Trophoblast cell (in vitro differentiated cells and primary cell): ENCODE measurements around the gene CAMKK1.

Experiments
- DNase-seq, 2 donors: peaks; one replicate each; pipeline ENCODE4 v3.0.0-alpha.2; 2016
- H2AFZ ChIP-seq: 2 replicates; pipeline ENCODE4 v1.6.1; 2013; ENCODE audit warnings: low read length, moderate library complexity, mild to moderate bottlenecking; ENCODE audit not compliant: insufficient read depth, poor library complexity
- H2AK5ac ChIP-seq: 2 replicates; pipeline ENCODE4 v1.6.1; 2013; ENCODE audit warnings: mild to moderate bottlenecking, low read length
- H2BK120ac ChIP-seq: 2 replicates; pipeline ENCODE4 v1.6.1; 2013; ENCODE audit warnings: low read length, mild to moderate bottlenecking, moderate library complexity; ENCODE audit not compliant: insufficient read depth, poor library complexity
- H2BK12ac ChIP-seq: 2 replicates; pipeline ENCODE4 v1.6.1; 2013; ENCODE audit warnings: mild to moderate bottlenecking, low read length, moderate library complexity
- H2BK5ac ChIP-seq: 2 replicates; pipeline ENCODE4 v1.6.1; 2013; ENCODE audit warnings: low read length, low read depth, moderate library complexity, mild to moderate bottlenecking; ENCODE audit not compliant: poor library complexity
- H3K14ac ChIP-seq: 2 replicates; pipeline ENCODE4 v1.6.1; 2013; ENCODE audit warnings: mild to moderate bottlenecking, low read length
- H3K18ac ChIP-seq: 2 replicates; pipeline ENCODE4 v1.6.1; 2013; ENCODE audit warnings: mild to moderate bottlenecking, low read length
- H3K23ac ChIP-seq: 2 replicates; pipeline ENCODE4 v1.6.1; 2013; ENCODE audit warnings: low read length
- H3K27ac ChIP-seq: 2 replicates; pipeline ENCODE4 v1.5.1; 2013; ENCODE audit warnings: low read depth, mild to moderate bottlenecking, inconsistent platforms, low read length, moderate library complexity
- H3K27me3 ChIP-seq: 2 replicates; pipeline ENCODE4 v1.6.1; 2013; ENCODE audit warnings: inconsistent platforms, mild to moderate bottlenecking, low read length, moderate library complexity; ENCODE audit not compliant: insufficient read depth
- H3K36me3 ChIP-seq, 2 experiments: 1 replicate in 1 of 2; 2 replicates in 1 of 2; pipeline ENCODE4 v1.6.1; 2013; ENCODE audit warnings: low read length in 2 of 2, mild to moderate bottlenecking in 2 of 2, moderate library complexity in 1 of 2; ENCODE audit not compliant: insufficient read depth in 2 of 2, control insufficient read depth in 1 of 2
- H3K4ac ChIP-seq: 2 replicates; pipeline ENCODE4 v1.6.1; 2013; ENCODE audit warnings: low read depth, mild to moderate bottlenecking, low read length, moderate library complexity
- H3K4me1 ChIP-seq, 2 experiments: 1 replicate in 1 of 2; 2 replicates in 1 of 2; pipeline ENCODE4 v1.6.1; 2013; ENCODE audit warnings: low read length in 2 of 2, mild to moderate bottlenecking in 2 of 2, moderate library complexity in 1 of 2; ENCODE audit not compliant: insufficient read depth in 2 of 2, control insufficient read depth in 1 of 2
- H3K4me2 ChIP-seq: 2 replicates; pipeline ENCODE4 v1.6.1; 2013; ENCODE audit warnings: inconsistent platforms, mild to moderate bottlenecking, low read length, moderate library complexity
- H3K4me3 ChIP-seq: 2 replicates; pipeline ENCODE4 v1.5.1; 2013; ENCODE audit warnings: mild to moderate bottlenecking, low read depth, low read length, inconsistent platforms
- H3K79me1 ChIP-seq: one replicate; pipeline ENCODE4 v1.6.1; 2013; ENCODE audit warnings: low read length
- H3K79me2 ChIP-seq: 2 replicates; pipeline ENCODE4 v1.6.1; 2013; ENCODE audit warnings: low read length, mild to moderate bottlenecking; ENCODE audit not compliant: control insufficient read depth, insufficient read depth, poor library complexity
- H3K9ac ChIP-seq: 2 replicates; pipeline ENCODE4 v1.6.1; 2013; ENCODE audit warnings: mild to moderate bottlenecking, low read length
- H3K9me3 ChIP-seq: 2 replicates; pipeline ENCODE4 v1.6.1; 2013; ENCODE audit warnings: low read depth, mild to moderate bottlenecking, control low read depth, inconsistent platforms, low read length; ENCODE audit not compliant: insufficient read depth
- H4K12ac ChIP-seq: 2 replicates; pipeline ENCODE4 v1.6.1; 2013; ENCODE audit warnings: low read depth, mild to moderate bottlenecking, low read length, moderate library complexity
- H4K8ac ChIP-seq: 2 replicates; pipeline ENCODE4 v1.6.1; 2013; ENCODE audit warnings: low read depth, mild to moderate bottlenecking, low read length, moderate library complexity
- H4K91ac ChIP-seq: one replicate; pipeline ENCODE4 v1.6.1; 2013; ENCODE audit warnings: low read depth, mild to moderate bottlenecking, low read length, moderate library complexity
- WGBS: extraction: QIAGEN DNeasy Blood & Tissue Kit; methylation state at CpG from one replicate; pipeline ENCODE4 v1.1.7; 2013; ENCODE audit warnings: missing lambda C conversion rate; ENCODE audit not compliant: insufficient read length, insufficient coverage; ENCODE audit errors: extremely low coverage; 5-methylcytosine and 5-hydroxymethylcytosine counted together

Gene CAMKK1

DNA sequence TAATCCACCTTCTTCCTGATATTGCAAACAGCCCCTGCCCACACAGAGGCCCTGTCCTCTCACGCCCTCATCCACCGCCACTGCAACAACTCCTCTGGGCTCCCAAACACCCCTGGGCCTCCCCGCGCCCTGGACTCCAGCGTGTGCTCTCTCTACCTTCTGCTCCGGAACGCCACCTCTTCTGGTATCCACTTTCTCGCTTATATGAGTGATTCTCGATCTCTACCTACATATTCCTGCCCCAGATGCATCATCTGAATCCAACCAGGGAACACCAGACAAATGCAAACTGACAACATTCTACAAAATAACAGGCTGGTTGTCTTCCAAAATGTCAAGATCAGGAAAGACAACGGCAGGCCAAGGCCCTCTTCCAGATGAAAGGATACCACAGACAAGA, 19.0 kb downstream of the CAMKK1 start:
- H3K4me3 ChIP-seq: no peak overlapping the region
- DNase-seq: no peak
- H2BK12ac ChIP-seq: no peak overlapping the region
- H3K23ac ChIP-seq: no peak overlapping the region
- no peak overlapping the region for H3K4me2 ChIP-seq
- H3K9me3 ChIP-seq: peaks cover 4% of the 10 kb centered on the region
- no CpG with 5 or more reads among the region's 10 CpGs for WGBS
- no peaks in the 10 kb centered on the region for H3K79me1 ChIP-seq
- no peak overlapping the region for H3K18ac ChIP-seq
- H2AFZ ChIP-seq: no peak overlapping the region
- H2BK120ac ChIP-seq: no peak overlapping the region
- H2AK5ac ChIP-seq: no peak overlapping the region
- no peaks in the 10 kb centered on the region for H3K79me2 ChIP-seq
- H3K27ac ChIP-seq: no peak overlapping the region
- no peaks in the 10 kb centered on the region for H3K4me1 ChIP-seq
- no peak overlapping the region for H3K4ac ChIP-seq
- H3K36me3 ChIP-seq: no peaks in the 10 kb centered on the region
- no peak overlapping the region for H4K91ac ChIP-seq
- no peak overlapping the region for H4K12ac ChIP-seq
- no peak overlapping the region for H3K14ac ChIP-seq
- H4K8ac ChIP-seq: no peak overlapping the region
- no peaks in the 10 kb centered on the region for H3K27me3 ChIP-seq
- H3K9ac ChIP-seq: no peak overlapping the region
- H2BK5ac ChIP-seq: no peak overlapping the region

DNA sequence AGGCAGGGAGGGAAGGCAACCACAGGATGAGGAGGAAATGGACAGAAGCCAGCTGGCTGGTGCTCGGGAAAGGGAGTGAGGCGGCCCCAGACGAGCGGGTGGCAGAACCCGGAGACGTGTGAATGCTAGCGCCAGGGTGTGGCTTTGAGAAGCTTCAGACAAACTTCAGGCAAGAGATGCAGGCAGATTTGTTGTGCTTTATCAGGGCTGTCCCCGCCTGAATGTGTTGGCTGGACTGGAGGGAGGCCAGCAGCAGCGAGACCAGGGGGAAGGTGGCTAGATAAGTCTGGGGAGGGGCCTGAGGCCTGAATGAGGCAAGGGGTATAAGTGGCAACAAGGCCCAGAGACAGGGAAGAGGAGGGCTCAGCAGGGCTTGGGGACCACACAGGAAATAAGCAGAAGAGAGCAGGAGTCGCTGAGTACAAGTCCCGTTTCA, 22.0 kb downstream of the CAMKK1 start:
- DNase-seq: no peak
- no peak overlapping the region for H3K4me2 ChIP-seq
- H2AK5ac ChIP-seq: no peak overlapping the region
- no peaks in the 10 kb centered on the region for H3K4me1 ChIP-seq
- no peak overlapping the region for H3K4me3 ChIP-seq
- peaks cover 4% of the 10 kb centered on the region for H3K9me3 ChIP-seq
- no peak overlapping the region for H2BK120ac ChIP-seq
- no peaks in the 10 kb centered on the region for H3K79me2 ChIP-seq
- H4K8ac ChIP-seq: no peak overlapping the region
- no CpG with 5 or more reads among the region's 11 CpGs for WGBS
- H3K4ac ChIP-seq: no peak overlapping the region
- no peak overlapping the region for H3K23ac ChIP-seq
- no peak overlapping the region for H3K14ac ChIP-seq
- H3K27ac ChIP-seq: no peak overlapping the region
- no peak overlapping the region for H2BK5ac ChIP-seq
- H3K79me1 ChIP-seq: no peaks in the 10 kb centered on the region
- H3K9ac ChIP-seq: no peak overlapping the region
- no peak overlapping the region for H4K91ac ChIP-seq
- no peaks in the 10 kb centered on the region for H3K36me3 ChIP-seq
- H3K27me3 ChIP-seq: no peaks in the 10 kb centered on the region
- H3K18ac ChIP-seq: no peak overlapping the region
- no peak overlapping the region for H2AFZ ChIP-seq
- H2BK12ac ChIP-seq: no peak overlapping the region
- H4K12ac ChIP-seq: no peak overlapping the region

DNA sequence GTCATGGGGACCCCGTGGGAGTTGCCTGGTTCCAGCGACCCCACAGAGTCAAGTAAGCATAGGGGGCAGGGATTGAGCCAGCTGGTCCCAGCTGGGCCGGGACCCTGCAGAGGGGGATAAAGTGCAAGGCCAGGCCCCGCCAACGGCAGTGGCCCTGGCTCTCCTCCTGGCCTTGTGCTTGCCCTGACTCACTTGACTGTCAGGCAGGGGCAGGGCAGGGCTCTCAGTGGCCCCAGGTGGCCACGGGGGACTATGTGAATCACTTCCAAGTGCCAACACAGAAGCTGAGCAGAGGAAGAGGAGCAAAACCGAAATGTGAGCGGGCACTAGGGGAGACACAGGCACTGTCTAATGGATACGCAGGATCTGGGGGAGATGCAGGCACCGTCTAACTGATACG, 25.2 kb downstream of the CAMKK1 start:
- DNase-seq: no peak
- no peaks in the 10 kb centered on the region for H3K79me2 ChIP-seq
- H2BK12ac ChIP-seq: no peak overlapping the region
- no peaks in the 10 kb centered on the region for H3K27me3 ChIP-seq
- H2BK120ac ChIP-seq: no peak overlapping the region
- no peak overlapping the region for H3K9ac ChIP-seq
- no peak overlapping the region for H3K14ac ChIP-seq
- no peaks in the 10 kb centered on the region for H3K9me3 ChIP-seq
- H3K27ac ChIP-seq: no peak overlapping the region
- H3K4me1 ChIP-seq: no peaks in the 10 kb centered on the region
- no peak overlapping the region for H3K18ac ChIP-seq
- no peak overlapping the region for H2BK5ac ChIP-seq
- H3K79me1 ChIP-seq: no peaks in the 10 kb centered on the region
- no peaks in the 10 kb centered on the region for H3K36me3 ChIP-seq
- no peak overlapping the region for H4K12ac ChIP-seq
- H2AK5ac ChIP-seq: no peak overlapping the region
- WGBS: no CpG with 5 or more reads among the region's 11 CpGs
- no peak overlapping the region for H3K4me3 ChIP-seq
- no peak overlapping the region for H3K4ac ChIP-seq
- H2AFZ ChIP-seq: no peak overlapping the region
- H4K91ac ChIP-seq: no peak overlapping the region
- H4K8ac ChIP-seq: no peak overlapping the region
- no peak overlapping the region for H3K4me2 ChIP-seq
- no peak overlapping the region for H3K23ac ChIP-seq

DNA sequence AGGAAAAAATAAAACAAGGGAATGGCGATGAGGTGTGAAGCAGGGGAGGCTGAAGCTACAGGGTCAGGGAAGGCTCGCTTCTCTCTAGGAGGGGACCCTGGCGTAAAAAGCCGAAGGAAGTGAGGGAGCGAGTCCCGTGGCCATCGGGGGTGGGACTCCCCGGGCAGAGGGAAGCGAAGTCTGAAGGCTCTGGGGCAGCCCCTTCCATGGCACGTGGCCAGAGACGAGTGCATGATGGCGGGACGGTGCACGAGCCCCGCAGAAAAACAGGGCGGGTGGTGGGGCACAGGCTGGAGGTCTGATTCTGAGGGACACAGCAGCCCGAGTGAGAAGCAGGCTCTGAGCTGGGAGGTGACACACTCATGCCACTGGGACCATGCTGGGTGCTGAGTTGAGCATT, 25.7 kb downstream of the CAMKK1 start:
- no peaks in the 10 kb centered on the region for H3K36me3 ChIP-seq
- no peak overlapping the region for H3K4me3 ChIP-seq
- H2AFZ ChIP-seq: no peak overlapping the region
- no peak overlapping the region for H3K14ac ChIP-seq
- no peak overlapping the region for H2BK120ac ChIP-seq
- no peak overlapping the region for H2BK12ac ChIP-seq
- no peak overlapping the region for H2BK5ac ChIP-seq
- no peak overlapping the region for H4K91ac ChIP-seq
- no peaks in the 10 kb centered on the region for H3K79me1 ChIP-seq
- H3K9me3 ChIP-seq: no peaks in the 10 kb centered on the region
- H3K4me2 ChIP-seq: no peak overlapping the region
- H3K4ac ChIP-seq: no peak overlapping the region
- H3K27me3 ChIP-seq: no peaks in the 10 kb centered on the region
- no CpG with 5 or more reads among the region's 17 CpGs for WGBS
- no peak overlapping the region for H4K8ac ChIP-seq
- H4K12ac ChIP-seq: no peak overlapping the region
- no peaks in the 10 kb centered on the region for H3K4me1 ChIP-seq
- H2AK5ac ChIP-seq: no peak overlapping the region
- H3K9ac ChIP-seq: no peak overlapping the region
- H3K27ac ChIP-seq: no peak overlapping the region
- no peaks in the 10 kb centered on the region for H3K79me2 ChIP-seq
- DNase-seq: no peak
- H3K23ac ChIP-seq: no peak overlapping the region
- no peak overlapping the region for H3K18ac ChIP-seq
